ENCODE data around the gene TGFB1. TPM values are rescaled to one million over a fixed set of nuclear protein-coding genes. Genes with fewer than 3 reads are reported as not detected.

Gene TGFB1
- total RNA-seq, 1 experiment from 2014 or later: 54.6 TPM

GRCh38 chr19:41341669-41342490 is 11.8 kb downstream of the TGFB1 start (continued):
- peak in 2 of 3 experiments; percentile 22 to 31; a peak in 3 of 6 replicates for TF ChIP-seq CTCF (IDR thresholded peaks at IDR 0.05 in 2 of 3, conservative IDR thresholded peaks at IDR 0.05 in 1 of 3; ENCODE audit: borderline replicate concordance in 1 of 3, insufficient read depth in 1 of 3, low read depth in 2 of 3, low read length in 2 of 3)
- no peak for TF ChIP-seq EZH2 (IDR thresholded peaks at IDR 0.05)
- TF ChIP-seq EZH2phosphoT487 (IDR thresholded peaks at IDR 0.05; ENCODE audit: borderline replicate concordance): no peak
- TF ChIP-seq MAX (IDR thresholded peaks at IDR 0.05): no peak
- no peak for TF ChIP-seq ZNF274 (IDR thresholded peaks at IDR 0.05; ENCODE audit: low read depth, low read length)
- TF ChIP-seq SP1 (IDR thresholded peaks at IDR 0.05; ENCODE audit: low read depth): no peak
- no peak for TF ChIP-seq ELF1 (IDR thresholded peaks at IDR 0.05; ENCODE audit: borderline replicate concordance, low read depth)

- Histone ChIP-seq H3K36me3 (ENCODE audit: control insufficient read depth in 1 of 2, insufficient read depth in 2 of 2, low read length in 2 of 2) (peaks cover 3 to 5% of the 10 kb centered on the region in 2 experiments; a peak in 3 of 4 replicates), H3K4me2 (ENCODE audit: low read length) (no peak overlapping the region), H3K4me1 (ENCODE audit: control insufficient read depth in 1 of 2, insufficient read depth in 2 of 2, low read length in 2 of 2) (peaks cover 0 to 9% of the 10 kb centered on the region in 2 experiments; a peak in 1 of 4 replicates), H3K9me3 (ENCODE audit: control insufficient read depth in 1 of 2, insufficient read depth in 1 of 2, low read depth in 1 of 2, low read length in 2 of 2) (no peaks in the 10 kb centered on the region), H3K79me2 (ENCODE audit: insufficient read depth, low read length) (no peaks in the 10 kb centered on the region), H3K27me3 (ENCODE audit: insufficient read depth, low read length) (no peaks in the 10 kb centered on the region), H3K9me2 (ENCODE audit: insufficient read depth) (no peaks in the 10 kb centered on the region), H3K4me3 (replicated peaks in 1 of 2; ENCODE audit: low read depth in 1 of 2, low read length in 2 of 2) (no peak overlapping the region), H2AFZ (ENCODE audit: low read depth, low read length, poor library complexity, severe bottlenecking) (no peak overlapping the region), H4K20me1 (ENCODE audit: insufficient read depth) (no peaks in the 10 kb centered on the region), H3K27ac (ENCODE audit: low read depth, low read length) (no peak overlapping the region), H3K9ac (ENCODE audit: low read length) (no peak overlapping the region)
- DNase-seq (ENCODE audit: low read depth, low spot score) (no peak), ATAC-seq (no peak)
- TSS peak; percentile 76 for BruUV-seq (replicated peaks)
- intact Hi-C loops (cut with micrococcal nuclease): no loop called here
- RAD21 ChIA-PET (ENCODE audit: low non-redundant PET in 1 of 2, low total read pairs in 2 of 2, uncharacterized antibody in 2 of 2, unreplicated experiment in 2 of 2): no interaction called here
- TF ChIP-seq ELF1 (IDR thresholded peaks at IDR 0.05; ENCODE audit: borderline replicate concordance, low read depth): no peak
- CTCF ChIA-PET: no interaction called here
- POLR2A ChIA-PET: no interaction called here
Measured at GRCh38 chr19:41339936-41340335, 13.8 kb downstream of the TGFB1 start.
